ENCODE results near the gene WIPF1. TPM values are rescaled to one million over a fixed set of nuclear protein-coding genes. Genes with fewer than 3 reads are reported as not detected.
A peak's percentile ranks its signal among the peaks of the same experiment; 100 is the strongest.

WIPF1 gene
- total RNA-seq, 4 donors from 2014 or later: 2.2 to 17.5 (median 6.0) TPM

- peaks cover 0 to 41% (median 0%) of the 10 kb centered on the region in 3 donors for H3K36me3 ChIP-seq
- no peaks in the 10 kb centered on the region for H3K27me3 ChIP-seq
- H3K27ac ChIP-seq: peak overlapping the region in 1 of 4 donors; percentile 3
- no peaks in the 10 kb centered on the region for H3K9me3 ChIP-seq
- whole genome bisulfite sequencing, 2 donors: 71 to 81% methylated on average over 6 of the region's 6 CpGs
- no peak for TF ChIP-seq CTCF (IDR thresholded peaks at IDR 0.05)
- no peak for TF ChIP-seq POLR2A (IDR thresholded peaks at IDR 0.05)
- no peak for DNase-seq
- peaks cover 0 to 27% (median 0%) of the 10 kb centered on the region in 3 donors for H3K4me1 ChIP-seq
- no peak overlapping the region for H3K4me3 ChIP-seq
- intact Hi-C loops (cut with DNase I): no loop called here
Measured at GRCh38 chr2:174581491-174581890, 16.1 kb downstream of the WIPF1 start.

- Histone ChIP-seq H3K4me3 (no peak overlapping the region), H3K9me3 (no peaks in the 10 kb centered on the region), H3K27ac (no peak overlapping the region), H3K36me3 (peaks cover 0 to 41% (median 0%) of the 10 kb centered on the region in 3 donors), H3K4me1 (peaks cover 0 to 21% (median 0%) of the 10 kb centered on the region in 3 donors), H3K27me3 (no peaks in the 10 kb centered on the region)
- intact Hi-C loops (cut with DNase I): no loop called here
- TF ChIP-seq CTCF (IDR thresholded peaks at IDR 0.05): no peak
- no peak for TF ChIP-seq POLR2A (IDR thresholded peaks at IDR 0.05)
- 94% methylated on average over 2 of the region's 2 CpGs for WGBS, 2 donors
- no peak for DNase-seq
Measured at GRCh38 chr2:174580951-174581350, 16.7 kb downstream of the WIPF1 start.

- Histone ChIP-seq H3K4me1 (peaks cover 0 to 32% (median 7%) of the 10 kb centered on the region in 3 donors), H3K27ac (no peak overlapping the region), H3K27me3 (no peaks in the 10 kb centered on the region), H3K4me3 (no peak overlapping the region), H3K9me3 (no peaks in the 10 kb centered on the region), H3K36me3 (peaks cover 0 to 29% (median 0%) of the 10 kb centered on the region in 3 donors)
- DNase-seq: no peak
- intact Hi-C loops (cut with DNase I): no loop called here
- TF ChIP-seq POLR2A (IDR thresholded peaks at IDR 0.05): no peak
- TF ChIP-seq CTCF (IDR thresholded peaks at IDR 0.05): peak in 4 of 6 experiments; percentile 12 to 35 (median 27)
Measured at GRCh38 chr2:174577967-174578589, 19.5 kb downstream of the WIPF1 start.

- H3K4me3 ChIP-seq: no peak overlapping the region
- TF ChIP-seq POLR2A (IDR thresholded peaks at IDR 0.05): no peak
- no peak for TF ChIP-seq CTCF (IDR thresholded peaks at IDR 0.05)
- peaks cover 0 to 44% (median 12%) of the 10 kb centered on the region in 3 donors for H3K4me1 ChIP-seq
- H3K27ac ChIP-seq: peak overlapping the region in 2 of 4 donors; percentile 60 to 77
- no peaks in the 10 kb centered on the region for H3K27me3 ChIP-seq
- no peaks in the 10 kb centered on the region for H3K9me3 ChIP-seq
- intact Hi-C loops (cut with DNase I): no loop called here
- 69 to 88% methylated on average over 6 to 16 of the region's 16 CpGs for WGBS, 2 donors
- no peak for DNase-seq
- peaks cover 8 to 30% (median 14%) of the 10 kb centered on the region in 3 donors for H3K36me3 ChIP-seq
Measured at GRCh38 chr2:174575124-174575776, 22.4 kb downstream of the WIPF1 start.

- H3K4me3 ChIP-seq: no peak overlapping the region
- H3K27ac ChIP-seq: peak overlapping the region in 3 of 4 donors; percentile 10 to 77 (median 60)
- intact Hi-C loops (cut with DNase I): no loop called here
- TF ChIP-seq POLR2A (IDR thresholded peaks at IDR 0.05): no peak
- TF ChIP-seq CTCF (IDR thresholded peaks at IDR 0.05): no peak
- DNase-seq: no peak
- H3K27me3 ChIP-seq: no peaks in the 10 kb centered on the region
- H3K4me1 ChIP-seq: peaks cover 0 to 46% (median 12%) of the 10 kb centered on the region in 3 donors
- no peaks in the 10 kb centered on the region for H3K9me3 ChIP-seq
- peaks cover 8 to 25% (median 14%) of the 10 kb centered on the region in 3 donors for H3K36me3 ChIP-seq
- 47 to 54% methylated on average over 2 of the region's 2 CpGs for WGBS, 2 donors
Measured at GRCh38 chr2:174574657-174575056, 22.9 kb downstream of the WIPF1 start.

Data from esophagus squamous epithelium (tissue), 5 donors.